Stimulated activated naive CD4-positive, alpha-beta T cell (primary cell): ENCODE data around the gene SND1.
"Not testable (repeated sequence)": the region's sequence is repeated elsewhere in the genome, so short reads cannot be mapped to it uniquely, and the experiment has no call there.

Experiments
- DNase-seq, 6 experiments: peaks; one replicate each; lab custom pipeline; 2025; lab: John Stamatoyannopoulos, UW

SND1 gene

GRCh38 chr7:127962589-127963361, 310.8 kb downstream of the SND1 start:
- DNase-seq: no peak

- DNase-seq: not testable (repeated sequence)
Observed at GRCh38 chr7:127963850-127964249, 311.9 kb downstream of the SND1 start.

GRCh38 chr7:127967281-127967680, 315.3 kb downstream of the SND1 start:
- DNase-seq: no peak

- DNase-seq: no peak
Observed at GRCh38 chr7:127968547-127968946, 316.6 kb downstream of the SND1 start.

- no peak for DNase-seq
Observed at GRCh38 chr7:127973832-127974231, 321.8 kb downstream of the SND1 start.

- no peak for DNase-seq
Observed at GRCh38 chr7:127974446-127975035, 322.5 kb downstream of the SND1 start.

GRCh38 chr7:127976056-127976737, 324.2 kb downstream of the SND1 start:
- DNase-seq: no peak

- no peak for DNase-seq
Observed at GRCh38 chr7:127976738-127977120, 324.7 kb downstream of the SND1 start.

- no peak for DNase-seq
Observed at GRCh38 chr7:127978421-127978820, 326.4 kb downstream of the SND1 start.

GRCh38 chr7:127979113-127979727, 327.2 kb downstream of the SND1 start:
- DNase-seq: no peak

- DNase-seq: no peak
Observed at GRCh38 chr7:127979728-127980126, 327.7 kb downstream of the SND1 start.

GRCh38 chr7:127980901-127981300, 328.9 kb downstream of the SND1 start:
- DNase-seq: no peak

- peak in 1 of 6 experiments; percentile 2 for DNase-seq
Observed at GRCh38 chr7:127981965-127982364, 330.0 kb downstream of the SND1 start.

- DNase-seq: no peak
Observed at GRCh38 chr7:127983804-127984332, 331.9 kb downstream of the SND1 start.

GRCh38 chr7:127986581-127987521, 334.9 kb downstream of the SND1 start:
- DNase-seq: no peak

GRCh38 chr7:127988751-127989150, 336.8 kb downstream of the SND1 start:
- no peak for DNase-seq

- no peak for DNase-seq
Observed at GRCh38 chr7:127993317-127993716, 341.3 kb downstream of the SND1 start.

GRCh38 chr7:127993987-127994386, 342.0 kb downstream of the SND1 start:
- no peak for DNase-seq

- no peak for DNase-seq
Observed at GRCh38 chr7:127995156-127995880, 343.3 kb downstream of the SND1 start.

- no peak for DNase-seq
Observed at GRCh38 chr7:127995881-127996215, 343.9 kb downstream of the SND1 start.
